Mesothelial cell of epicardium (in vitro differentiated cells): ENCODE results near the gene KIF7. TPM values are rescaled to one million over a fixed set of nuclear protein-coding genes. Genes with fewer than 3 reads are reported as not detected.

ENCODE experiments used
- DNase-seq, 2 experiments: peaks; one replicate each; pipeline ENCODE4 v3.0.0; 2021; ENCODE audit warnings: low spot score in 2 of 2; ENCODE audit not compliant: unreplicated experiment in 2 of 2
- H3K27ac Mint-ChIP-seq: 2 replicates; pipeline ENCODE4 v1.8.0; 2021; ENCODE audit warnings: mixed read lengths
- H3K27me3 Mint-ChIP-seq: 2 replicates; pipeline ENCODE4 v1.8.0; 2021; ENCODE audit warnings: low read depth, mixed read lengths
- H3K36me3 Mint-ChIP-seq: 2 replicates; pipeline ENCODE4 v1.8.0; 2021; ENCODE audit warnings: mixed read lengths
- H3K4me1 Mint-ChIP-seq: 2 replicates; pipeline ENCODE4 v1.8.0; 2021; ENCODE audit warnings: mixed read lengths
- H3K4me3 Mint-ChIP-seq: 2 replicates; pipeline ENCODE4 v1.8.0; 2021; ENCODE audit warnings: mild to moderate bottlenecking, moderate library complexity, mixed read lengths
- H3K9me3 Mint-ChIP-seq: 2 replicates; pipeline ENCODE4 v1.8.0; 2021; ENCODE audit warnings: mixed read lengths
- CTCF ChIP-seq: fragments of 200-600 bp; sonication (generic); IDR thresholded peaks from one replicate; pipeline ENCODE4 v1.5.0; 2021; ENCODE audit warnings: antibody characterized with exemption; ENCODE audit not compliant: unreplicated experiment
- total RNA-seq: library from RNA; stranded (reverse); gene quantifications from 3 replicates; pipeline ENCODE4 v1.2.1, GENCODE V29; 2021

The KIF7 gene
- total RNA-seq, 1 donor from 2014 or later, result 30.1 TPM

DNA sequence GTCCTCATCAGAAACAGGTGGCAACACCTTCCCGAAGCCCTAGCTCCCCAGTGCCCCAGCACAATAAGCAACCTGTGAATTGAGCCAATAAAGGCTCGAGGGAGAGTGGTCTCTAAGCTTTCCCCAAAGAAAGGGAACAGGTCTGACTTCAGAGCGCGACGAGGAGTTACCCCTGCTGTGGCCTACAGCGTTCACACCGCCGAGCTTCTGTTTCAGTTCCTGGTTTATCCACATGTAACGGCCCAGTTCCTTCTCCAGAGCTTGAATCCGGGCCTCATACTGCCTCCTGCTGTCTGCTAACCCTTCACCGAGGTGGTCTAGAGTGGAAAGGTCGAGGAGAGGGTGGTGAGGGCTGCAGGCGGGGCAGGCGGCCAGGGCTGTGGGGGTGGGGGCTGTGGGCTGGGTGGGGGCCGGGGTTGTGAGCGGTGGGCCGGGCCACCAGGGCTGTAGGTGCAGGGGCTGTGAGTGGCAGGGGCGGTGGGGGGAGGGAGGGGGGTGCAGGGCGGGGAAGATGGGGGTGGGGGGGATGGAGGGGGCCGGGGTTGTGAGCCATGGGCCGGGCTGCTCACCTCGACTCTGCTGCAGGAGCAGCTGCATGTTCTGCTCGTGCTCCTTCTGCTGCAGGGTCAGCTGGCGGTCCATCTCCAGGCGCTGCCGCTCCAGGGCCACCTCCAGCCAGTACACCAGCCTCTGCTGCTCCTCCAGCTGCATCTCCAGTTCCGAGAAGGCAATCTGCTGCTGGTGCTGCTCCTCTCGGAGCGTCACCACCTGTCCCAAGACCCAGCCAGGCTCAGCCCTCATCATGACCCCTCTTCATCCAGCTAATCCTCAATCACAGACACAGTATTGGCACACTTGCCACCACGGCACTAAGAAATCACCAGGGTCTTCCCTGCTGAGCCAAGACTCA lies 26.2 kb downstream of the KIF7 start:
- no peaks in the 10 kb centered on the region for H3K4me1 Mint-ChIP-seq
- H3K27me3 Mint-ChIP-seq, result no peaks in the 10 kb centered on the region
- no peaks in the 10 kb centered on the region for H3K9me3 Mint-ChIP-seq
- no peak overlapping the region for H3K27ac Mint-ChIP-seq
- no peak overlapping the region for H3K4me3 Mint-ChIP-seq
- DNase-seq, result no peak
- no peak for TF ChIP-seq CTCF
- H3K36me3 Mint-ChIP-seq, result peaks cover 56% of the 10 kb centered on the region

GRCh38 chr15:89628301-89628700 lies 27.0 kb downstream of the KIF7 start:
- Mint-ChIP-seq H3K36me3 (peaks cover 57% of the 10 kb centered on the region), H3K27ac (no peak overlapping the region), H3K4me3 (no peak overlapping the region), H3K9me3 (no peaks in the 10 kb centered on the region), H3K4me1 (no peaks in the 10 kb centered on the region), H3K27me3 (no peaks in the 10 kb centered on the region)
- TF ChIP-seq CTCF, result no peak
- DNase-seq, result no peak

DNA sequence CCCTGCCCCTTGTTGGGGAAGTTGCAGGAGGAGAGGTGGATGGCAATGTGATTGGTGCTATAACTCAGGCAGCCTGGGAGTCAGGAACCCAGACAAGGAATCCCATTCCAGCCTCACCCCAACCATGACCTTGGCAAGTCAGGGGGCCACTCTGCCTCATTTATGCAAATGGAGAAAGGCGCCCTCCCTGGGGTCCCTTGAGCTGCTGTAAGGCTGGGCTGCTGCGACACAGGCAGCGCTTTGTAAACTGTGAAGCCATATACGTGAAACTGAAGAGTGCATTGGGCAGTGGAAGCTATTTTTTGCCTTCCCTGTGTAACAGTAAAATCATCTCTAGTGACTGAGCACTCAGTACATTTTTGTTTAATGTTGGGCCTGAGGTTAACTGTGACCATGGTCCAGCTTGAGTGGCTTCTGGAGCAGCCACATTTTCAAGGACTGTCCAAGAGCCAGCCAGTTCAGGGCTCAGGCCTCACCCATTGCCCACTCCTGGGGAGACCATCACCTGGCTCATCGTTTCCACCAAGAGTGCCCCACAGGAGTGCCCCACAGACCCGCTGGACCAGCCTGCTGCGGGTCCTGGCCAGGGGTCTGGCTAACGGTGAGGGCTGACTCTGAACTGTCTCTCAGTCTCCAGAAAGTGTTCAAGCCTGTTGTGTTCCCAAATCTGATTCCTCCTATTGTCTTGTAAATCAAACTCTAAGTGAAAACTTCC lies 27.9 kb downstream of the KIF7 start:
- Mint-ChIP-seq H3K4me3 (no peak overlapping the region), H3K27ac (no peak overlapping the region), H3K27me3 (no peaks in the 10 kb centered on the region), H3K36me3 (peaks cover 51% of the 10 kb centered on the region), H3K4me1 (no peaks in the 10 kb centered on the region), H3K9me3 (no peaks in the 10 kb centered on the region)
- no peak for DNase-seq
- TF ChIP-seq CTCF, result no peak

DNA sequence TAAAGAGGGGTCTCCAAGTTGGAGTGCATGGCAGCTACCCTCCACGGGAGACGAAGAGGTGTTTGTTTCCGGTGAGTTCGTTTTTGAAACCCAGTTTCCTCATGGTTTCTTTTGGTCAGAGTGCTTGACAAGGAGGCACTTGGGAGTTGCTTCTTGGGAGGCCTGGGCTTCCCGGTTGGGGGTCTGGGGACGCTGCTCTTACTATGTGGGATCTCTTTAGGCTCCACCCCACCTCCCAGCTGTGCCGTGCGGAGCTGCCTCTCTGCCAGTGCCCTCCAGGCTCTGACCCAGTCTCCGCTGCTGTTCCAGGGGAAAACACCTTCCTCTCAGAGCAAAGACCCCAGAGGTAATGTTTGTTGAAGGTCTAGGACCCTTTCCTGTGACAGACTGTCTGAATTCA lies 29.6 kb downstream of the KIF7 start:
- Mint-ChIP-seq H3K36me3 (peaks cover 39% of the 10 kb centered on the region), H3K27ac (no peak overlapping the region), H3K4me1 (no peaks in the 10 kb centered on the region), H3K9me3 (no peaks in the 10 kb centered on the region), H3K4me3 (no peak overlapping the region), H3K27me3 (no peaks in the 10 kb centered on the region)
- TF ChIP-seq CTCF, result no peak
- DNase-seq, result no peak

DNA sequence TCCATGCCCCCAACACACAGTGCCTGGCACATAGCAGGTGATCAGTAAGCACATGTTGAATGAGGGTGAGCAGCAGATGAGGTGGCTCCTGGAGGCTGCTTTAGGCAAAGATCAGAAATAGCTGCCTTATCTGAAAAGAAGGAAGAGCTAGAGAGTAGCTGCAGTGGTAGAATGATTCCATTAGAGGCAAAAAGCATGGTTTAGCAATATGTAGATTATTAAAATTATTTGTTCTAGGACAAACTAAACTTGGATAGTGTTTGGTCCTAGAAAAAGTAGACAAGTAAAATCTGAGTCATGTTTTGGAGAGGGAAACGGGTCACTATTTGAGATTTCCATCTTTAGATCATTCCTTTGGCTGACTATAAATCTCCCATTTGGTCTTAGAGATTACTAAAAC lies 32.1 kb downstream of the KIF7 start:
- Mint-ChIP-seq H3K9me3 (no peaks in the 10 kb centered on the region), H3K4me3 (no peak overlapping the region), H3K27me3 (no peaks in the 10 kb centered on the region), H3K27ac (no peak overlapping the region), H3K36me3 (peaks cover 40% of the 10 kb centered on the region), H3K4me1 (no peaks in the 10 kb centered on the region)
- TF ChIP-seq CTCF, result no peak
- DNase-seq, result no peak
